Endothelial cell of umbilical vein (primary cell): Measurements from ENCODE around the gene DNAH3.

ENCODE experiments used
- CTCF ChIP-seq, 2 donors: IDR thresholded peaks; 1 replicate in 1 of 2; 2 replicates in 1 of 2; pipeline ENCODE4 v1.5.1; 2011; ENCODE audit warnings: low read length in 2 of 2, mild to moderate bottlenecking in 2 of 2, moderate library complexity in 2 of 2, control low read depth in 1 of 2, inconsistent platforms in 1 of 2, low read depth in 1 of 2; ENCODE audit not compliant: insufficient read depth in 1 of 2; ENCODE audit errors: extremely low read depth in 1 of 2
- EZH2 ChIP-seq: IDR thresholded peaks from 2 replicates; pipeline ENCODE4 v1.6.1; 2012; ENCODE audit warnings: borderline replicate concordance, low read depth, mild to moderate bottlenecking, moderate library complexity, low read length, inconsistent platforms; ENCODE audit not compliant: severe bottlenecking
- FOS ChIP-seq: IDR thresholded peaks from 2 replicates; pipeline ENCODE4 v1.6.1; 2011; ENCODE audit warnings: mild to moderate bottlenecking, low read length, moderate library complexity, borderline replicate concordance; ENCODE audit not compliant: insufficient read depth
- GATA2 ChIP-seq: IDR thresholded peaks from 2 replicates; pipeline ENCODE4 v1.7.0; 2011; ENCODE audit warnings: low read depth, mild to moderate bottlenecking, moderate library complexity, mixed read lengths, low read length; ENCODE audit not compliant: insufficient read length, insufficient read depth
- JUN ChIP-seq: IDR thresholded peaks from 2 replicates; pipeline ENCODE4 v1.6.1; 2011; ENCODE audit warnings: borderline replicate concordance, low read depth; ENCODE audit not compliant: insufficient read length, insufficient read depth
- MAX ChIP-seq: IDR thresholded peaks from 2 replicates; pipeline ENCODE4 v1.6.1; 2011; ENCODE audit not compliant: insufficient read depth, insufficient read length
- MYC ChIP-seq: IDR thresholded peaks from one replicate; pipeline ENCODE4 v1.6.1; 2011; ENCODE audit warnings: mild to moderate bottlenecking, low read depth, low read length
- POLR2A ChIP-seq: IDR thresholded peaks from 2 replicates; pipeline ENCODE4 v1.6.1; 2012; ENCODE audit warnings: low read depth, mild to moderate bottlenecking, control low read depth, low read length
- POLR2AphosphoS5 ChIP-seq: IDR thresholded peaks from 2 replicates; pipeline ENCODE4 v1.6.1; 2012; ENCODE audit warnings: low read depth, mild to moderate bottlenecking, control low read depth, low read length, moderate library complexity; ENCODE audit not compliant: insufficient read depth

- no peak for TF ChIP-seq POLR2A
- TF ChIP-seq EZH2, result no peak
- TF ChIP-seq CTCF (IDR thresholded peaks at IDR 0.05; ENCODE audit: extremely low read depth in 1 of 2, insufficient read depth in 1 of 2, low read depth in 1 of 2, low read length in 2 of 2), result no peak
- TF ChIP-seq JUN, result no peak
- no peak for TF ChIP-seq MAX
- TF ChIP-seq POLR2AphosphoS5, result no peak
- no peak for TF ChIP-seq GATA2
- no peak for TF ChIP-seq MYC
- TF ChIP-seq FOS, result no peak
Measured at GRCh38 chr16:20946015-20946629, 204.5 kb downstream of the DNAH3 start.
